Skeletal muscle satellite cell (primary cell): ENCODE measurements around the gene PNPLA5.
"Not testable (repeated sequence)": the region's sequence is repeated elsewhere in the genome, so short reads cannot be mapped to it uniquely, and the experiment has no call there.

Experiments used
- H3K27me3 ChIP-seq: 2 replicates; pipeline ENCODE4 v1.7.0; 2013; ENCODE audit warnings: low read length; ENCODE audit not compliant: control insufficient read depth, insufficient read depth
- H3K36me3 ChIP-seq: 2 replicates; pipeline ENCODE4 v1.7.0; 2013; ENCODE audit warnings: mild to moderate bottlenecking, control low read depth, low read length; ENCODE audit not compliant: insufficient read depth
- H3K4me1 ChIP-seq: 2 replicates; pipeline ENCODE4 v1.7.0; 2013; ENCODE audit warnings: low read length; ENCODE audit not compliant: control insufficient read depth, insufficient read depth
- H3K4me2 ChIP-seq: 2 replicates; pipeline ENCODE4 v1.7.0; 2013; ENCODE audit warnings: mild to moderate bottlenecking, low read length
- H3K4me3 ChIP-seq: 2 replicates; pipeline ENCODE4 v1.7.0; 2013; ENCODE audit warnings: low read length
- H3K9ac ChIP-seq: 2 replicates; pipeline ENCODE4 v1.7.0; 2013; ENCODE audit warnings: mild to moderate bottlenecking, low read depth, low read length, moderate library complexity
- H3K9me3 ChIP-seq: replicated peaks from 2 replicates; pipeline ENCODE4 v1.7.0; 2013; ENCODE audit warnings: mild to moderate bottlenecking, control low read depth, low read length

PNPLA5 gene

GRCh38 chr22:43921370-43921769, 29.6 kb upstream of the PNPLA5 start:
- peak overlapping the region; percentile 34 for H3K9ac ChIP-seq
- peak overlapping the region; percentile 70 for H3K4me2 ChIP-seq
- peaks cover 56% of the 10 kb centered on the region for H3K4me1 ChIP-seq
- peak overlapping the region; percentile 51 for H3K4me3 ChIP-seq
- H3K9me3 ChIP-seq, result no peaks in the 10 kb centered on the region
- H3K36me3 ChIP-seq, result no peaks in the 10 kb centered on the region
- no peaks in the 10 kb centered on the region for H3K27me3 ChIP-seq

- H3K4me3 ChIP-seq, result no peak overlapping the region
- no peak overlapping the region for H3K9ac ChIP-seq
- peaks cover 5% of the 10 kb centered on the region for H3K27me3 ChIP-seq
- H3K9me3 ChIP-seq, result no peaks in the 10 kb centered on the region
- H3K4me2 ChIP-seq, result peak overlapping the region; percentile 62
- H3K36me3 ChIP-seq, result no peaks in the 10 kb centered on the region
- peaks cover 49% of the 10 kb centered on the region for H3K4me1 ChIP-seq
These were observed 27.5 kb upstream of the PNPLA5 start for GRCh38 chr22:43919106-43919973.

DNA sequence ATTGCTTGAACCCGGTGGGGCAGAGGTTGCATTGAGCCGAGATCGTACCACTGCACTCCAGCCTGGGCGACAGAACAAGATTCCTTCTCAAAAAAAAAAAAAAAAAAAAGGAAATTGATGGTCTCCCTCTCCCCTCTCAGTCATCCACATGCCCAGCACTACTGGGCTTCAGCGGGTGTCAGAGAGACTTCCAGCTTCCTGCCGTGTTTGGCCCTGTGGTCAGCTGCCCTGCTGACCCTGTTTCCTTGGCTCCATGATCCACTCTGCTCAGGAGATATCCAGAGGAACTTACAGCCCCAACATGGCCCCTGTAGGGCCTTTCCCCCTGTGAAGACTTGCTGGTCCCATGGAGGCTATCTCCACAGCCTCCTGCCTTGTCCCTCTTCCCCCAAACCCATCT, 25.7 kb upstream of the PNPLA5 start:
- H3K9ac ChIP-seq, result no peak overlapping the region
- no peak overlapping the region for H3K4me3 ChIP-seq
- no peaks in the 10 kb centered on the region for H3K36me3 ChIP-seq
- peaks cover 9% of the 10 kb centered on the region for H3K27me3 ChIP-seq
- H3K4me2 ChIP-seq, result no peak overlapping the region
- peaks cover 41% of the 10 kb centered on the region for H3K4me1 ChIP-seq
- H3K9me3 ChIP-seq, result no peaks in the 10 kb centered on the region

DNA sequence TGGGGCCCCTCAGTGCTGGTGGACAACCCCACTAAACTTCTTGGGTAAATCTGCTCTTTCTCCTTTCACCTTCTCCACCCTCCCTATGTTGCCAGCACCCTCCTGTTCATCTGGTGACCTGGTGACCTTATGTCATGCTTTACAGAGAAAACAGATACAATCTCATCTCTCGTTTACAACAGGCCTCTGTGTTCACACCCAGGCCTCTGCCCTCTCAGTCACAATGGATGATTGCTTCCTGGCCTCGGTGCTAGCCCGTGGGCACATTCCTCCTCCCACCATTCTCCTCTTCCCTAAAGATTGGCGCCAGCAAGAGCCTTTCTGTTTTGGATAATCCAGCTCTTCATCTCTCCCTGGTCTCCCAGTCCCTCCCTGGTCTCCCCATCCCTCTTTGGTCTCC, 19.5 kb upstream of the PNPLA5 start:
- peaks cover 32% of the 10 kb centered on the region for H3K27me3 ChIP-seq

GRCh38 chr22:43910178-43910695, 18.4 kb upstream of the PNPLA5 start:
- no peak overlapping the region for H3K9ac ChIP-seq
- H3K27me3 ChIP-seq, result peaks cover 35% of the 10 kb centered on the region
- no peak overlapping the region for H3K4me2 ChIP-seq
- H3K4me3 ChIP-seq, result no peak overlapping the region
- H3K36me3 ChIP-seq, result no peaks in the 10 kb centered on the region
- no peaks in the 10 kb centered on the region for H3K9me3 ChIP-seq
- no peaks in the 10 kb centered on the region for H3K4me1 ChIP-seq

More for the DNA sequence above, 19.5 kb upstream of the PNPLA5 start:
- Histone ChIP-seq H3K9me3 (no peaks in the 10 kb centered on the region), H3K4me1 (peaks cover 6% of the 10 kb centered on the region), H3K36me3 (no peaks in the 10 kb centered on the region), H3K4me2 (no peak overlapping the region), H3K4me3 (no peak overlapping the region), H3K9ac (no peak overlapping the region)

GRCh38 chr22:43909708-43910107, 17.9 kb upstream of the PNPLA5 start:
- no peaks in the 10 kb centered on the region for H3K9me3 ChIP-seq
- no peak overlapping the region for H3K9ac ChIP-seq
- no peaks in the 10 kb centered on the region for H3K36me3 ChIP-seq
- peaks cover 33% of the 10 kb centered on the region for H3K27me3 ChIP-seq
- no peaks in the 10 kb centered on the region for H3K4me1 ChIP-seq
- H3K4me3 ChIP-seq, result no peak overlapping the region
- no peak overlapping the region for H3K4me2 ChIP-seq

DNA sequence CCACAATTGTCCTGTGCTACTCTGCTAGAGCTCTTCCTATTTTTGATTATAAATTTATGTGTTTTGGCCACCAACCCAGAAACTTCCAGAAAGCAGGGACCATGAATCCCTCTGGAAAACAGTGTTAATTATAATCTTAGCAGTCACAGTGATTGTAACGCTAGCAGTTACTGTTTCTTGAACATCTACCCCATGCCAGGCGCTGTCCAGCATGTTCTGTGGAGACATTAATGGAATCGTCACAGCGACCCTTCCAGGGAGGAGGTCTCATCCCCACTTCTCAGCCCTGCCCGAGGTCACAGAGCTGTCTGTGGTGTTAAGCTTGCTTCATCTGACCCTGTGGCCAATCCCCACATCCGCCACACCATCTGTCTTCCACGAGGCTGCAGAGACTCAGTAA, 13.9 kb upstream of the PNPLA5 start:
- H3K27me3 ChIP-seq, result peaks cover 14% of the 10 kb centered on the region
- H3K4me3 ChIP-seq, result no peak overlapping the region
- H3K36me3 ChIP-seq, result no peaks in the 10 kb centered on the region
- H3K4me2 ChIP-seq, result no peak overlapping the region
- H3K9me3 ChIP-seq, result no peaks in the 10 kb centered on the region
- H3K9ac ChIP-seq, result no peak overlapping the region
- peaks cover 19% of the 10 kb centered on the region for H3K4me1 ChIP-seq

DNA sequence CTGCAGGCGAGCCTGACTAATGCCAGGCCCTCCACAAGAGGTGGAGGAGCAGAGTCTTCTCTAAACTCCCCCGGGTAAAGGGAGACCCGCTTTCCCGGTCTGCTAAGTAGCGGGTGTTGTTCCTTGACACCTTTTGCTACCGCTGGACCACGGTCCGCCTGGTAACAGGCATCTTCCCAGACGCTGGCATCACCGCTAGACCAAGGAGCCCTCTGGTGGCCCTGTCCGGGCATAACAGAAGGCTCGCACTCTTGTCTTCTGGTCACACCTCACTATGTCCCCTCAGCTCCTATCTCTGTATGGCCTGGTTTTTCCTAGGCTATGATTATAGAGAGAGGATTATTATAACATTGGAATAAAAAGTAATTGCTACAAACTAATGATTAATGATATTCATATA, 12.6 kb upstream of the PNPLA5 start:
- not testable (repeated sequence) for H3K4me3 ChIP-seq, H3K27me3 ChIP-seq, H3K36me3 ChIP-seq, H3K4me2 ChIP-seq, H3K9me3 ChIP-seq, H3K9ac ChIP-seq
- H3K4me1 ChIP-seq, result peaks cover 19% of the 10 kb centered on the region

DNA sequence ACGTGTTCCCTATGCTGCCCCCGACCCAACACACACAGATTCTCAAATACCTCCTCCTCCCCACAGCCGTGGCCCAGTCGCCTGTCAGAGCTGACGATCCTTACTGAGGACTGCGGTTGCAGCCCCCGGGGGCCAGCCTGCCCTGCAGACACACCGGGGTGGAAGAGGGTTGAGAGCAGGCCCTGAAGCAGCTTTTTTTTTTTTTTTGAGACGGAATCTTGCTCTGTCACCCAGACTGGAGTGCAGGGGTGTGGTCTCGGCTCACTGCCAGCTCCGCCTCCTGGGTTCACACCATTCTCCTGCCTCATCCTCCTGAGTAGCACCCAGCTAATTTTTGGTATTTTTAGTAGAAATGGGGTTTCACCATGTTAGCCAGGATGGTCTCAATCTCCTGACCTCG, 11.2 kb upstream of the PNPLA5 start:
- peaks cover 25% of the 10 kb centered on the region for H3K4me1 ChIP-seq
- H3K9ac ChIP-seq, H3K4me2 ChIP-seq, H3K36me3 ChIP-seq, H3K27me3 ChIP-seq, H3K4me3 ChIP-seq, H3K9me3 ChIP-seq: not testable (repeated sequence)

DNA sequence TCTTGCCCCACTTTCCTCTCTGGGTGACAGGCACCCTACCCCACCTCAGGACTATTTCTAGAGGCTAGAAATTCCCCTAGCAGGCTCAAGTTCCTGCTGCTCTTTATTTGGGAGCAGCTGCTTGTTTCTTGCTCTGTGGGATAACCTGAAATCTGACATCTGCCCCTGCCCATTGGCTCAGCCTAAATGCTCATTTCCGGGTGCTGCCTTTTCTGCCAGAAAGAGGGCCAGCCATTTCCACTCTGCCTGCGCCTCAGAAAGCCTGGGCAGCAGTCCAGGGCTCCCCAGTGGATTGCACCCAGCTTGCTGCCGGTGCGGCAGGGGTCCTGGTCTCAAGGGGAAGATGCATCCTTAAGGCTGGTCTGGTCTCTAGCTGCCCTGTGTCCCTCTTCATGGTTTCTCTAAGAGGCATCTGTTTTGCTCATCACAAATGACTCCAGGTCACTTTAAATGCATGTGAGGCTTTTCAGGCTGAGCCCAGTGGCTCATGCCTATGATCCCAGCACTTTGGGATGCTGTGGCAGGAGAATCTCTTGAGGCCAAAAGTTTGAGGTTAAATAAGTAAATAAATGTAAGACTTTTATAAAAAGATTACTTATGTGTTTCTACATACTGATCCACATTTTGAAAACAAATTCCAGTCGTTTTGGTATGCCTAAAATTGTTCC, 10.3 kb upstream of the PNPLA5 start:
- H3K9me3 ChIP-seq, result no peaks in the 10 kb centered on the region

DNA sequence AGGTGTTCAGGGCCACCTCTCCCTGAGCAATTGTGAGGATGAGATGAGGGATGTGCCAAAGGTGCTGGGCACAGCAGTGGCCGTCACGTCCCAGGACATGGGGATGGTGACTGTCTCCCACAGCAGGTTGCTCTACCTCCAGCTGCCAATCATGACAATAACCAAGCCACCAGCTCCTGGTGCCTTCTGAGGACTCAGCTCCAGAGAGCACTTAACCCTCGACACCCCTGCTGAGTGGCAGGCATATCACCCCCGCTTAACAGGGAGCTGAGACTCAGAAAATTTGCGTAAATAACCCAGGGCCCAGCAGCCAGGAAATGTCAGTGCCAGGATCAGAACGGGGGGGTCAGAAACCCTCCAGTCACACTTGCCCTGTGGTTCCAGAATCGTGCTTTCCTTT, 8.4 kb upstream of the PNPLA5 start:
- peaks cover 33% of the 10 kb centered on the region for H3K4me1 ChIP-seq
- H3K9me3 ChIP-seq, result no peaks in the 10 kb centered on the region

More for the DNA sequence above, 10.3 kb upstream of the PNPLA5 start:
- Histone ChIP-seq H3K27me3 (peaks cover 5% of the 10 kb centered on the region), H3K36me3 (no peaks in the 10 kb centered on the region), H3K4me3 (peak overlapping the region; percentile 47), H3K9ac (peak overlapping the region; percentile 54), H3K4me2 (peak overlapping the region; percentile 54), H3K4me1 (peaks cover 33% of the 10 kb centered on the region)

More for the DNA sequence above, 8.4 kb upstream of the PNPLA5 start:
- Histone ChIP-seq H3K4me2 (no peak overlapping the region), H3K9ac (no peak overlapping the region), H3K36me3 (no peaks in the 10 kb centered on the region), H3K27me3 (peaks cover under 1% of the 10 kb centered on the region), H3K4me3 (no peak overlapping the region)
